ENCODE results near the gene JARID2.

JARID2 gene

DNA sequence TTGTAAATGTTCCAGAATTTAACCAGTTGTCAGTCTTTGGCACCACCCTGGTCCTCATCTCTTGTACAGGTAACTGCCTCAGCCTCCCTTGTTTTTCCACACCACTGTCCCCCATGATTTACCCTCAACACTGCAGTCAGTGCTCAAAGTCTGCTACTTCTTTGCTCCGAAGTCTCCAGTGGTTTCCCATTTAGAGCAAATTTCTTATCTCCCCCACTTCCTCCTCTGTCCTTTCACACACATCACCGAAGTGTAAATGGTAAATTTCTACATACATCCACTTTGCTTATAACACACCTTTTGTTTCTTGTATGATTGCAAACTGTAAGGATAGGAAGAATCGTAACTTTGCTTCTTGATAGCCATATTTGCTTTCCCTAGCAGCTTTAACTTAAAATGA is 115.3 kb downstream of the JARID2 start:
- DNase-seq = no peak

DNA sequence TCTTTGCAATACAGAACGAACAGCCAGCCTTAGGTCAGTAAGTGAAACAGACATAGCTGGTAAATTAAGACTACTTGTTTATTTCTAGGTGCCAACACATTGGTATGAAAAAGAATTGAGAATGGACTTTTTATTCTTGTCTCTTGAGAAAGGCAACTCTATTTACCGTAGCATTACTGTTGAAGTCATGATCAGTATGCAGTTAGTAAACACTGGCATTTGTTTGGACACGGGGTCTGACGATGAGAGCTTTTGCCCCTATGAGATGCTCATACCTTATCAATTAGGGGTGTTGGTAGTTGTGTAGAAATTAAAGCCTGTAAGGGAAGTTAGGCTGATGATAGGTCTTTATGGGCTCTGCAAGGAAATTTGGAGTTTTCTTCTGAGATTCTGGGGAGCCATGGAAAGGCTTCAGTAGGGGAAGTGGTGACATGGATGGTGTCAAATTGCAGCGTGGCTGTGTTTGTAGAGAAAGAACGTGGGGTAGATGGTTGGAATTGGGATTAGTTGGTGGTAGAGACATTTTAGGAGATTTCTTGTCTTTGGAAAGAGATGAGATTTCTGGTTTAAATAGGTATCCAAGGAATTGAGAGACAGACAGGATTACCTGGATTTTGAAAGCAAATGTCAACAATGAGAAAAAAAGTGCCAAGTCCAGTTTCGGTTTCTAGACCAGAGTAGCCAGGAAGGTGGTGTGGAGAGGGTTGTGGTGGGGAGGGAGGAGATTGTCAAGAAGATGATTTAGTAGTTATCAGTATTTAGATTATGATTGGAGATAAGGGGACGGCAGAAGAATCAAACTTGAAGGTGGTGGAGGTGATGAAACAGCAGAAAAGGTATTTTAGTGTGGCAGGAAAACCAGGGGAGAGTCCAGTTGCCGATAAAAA is 116.6 kb downstream of the JARID2 start:
- DNase-seq = no peak

DNA sequence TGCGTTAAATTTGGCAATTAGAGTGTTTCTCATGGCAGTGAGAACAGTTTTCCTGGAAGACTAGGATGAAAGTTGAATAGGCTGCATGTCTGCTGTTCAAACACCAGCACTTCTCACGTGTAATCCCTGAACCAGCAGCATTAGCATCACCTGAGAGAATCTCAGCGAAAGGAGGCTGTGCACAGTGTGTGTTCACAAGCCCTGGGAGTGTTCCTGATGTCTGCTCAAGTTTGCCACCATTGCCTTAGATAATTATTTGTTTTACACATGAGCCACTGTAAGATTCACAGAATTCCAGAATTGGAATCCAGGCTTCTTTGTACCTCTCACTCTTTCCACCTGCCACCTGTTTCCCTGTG is 117.3 kb downstream of the JARID2 start:
- no peak for DNase-seq

DNA sequence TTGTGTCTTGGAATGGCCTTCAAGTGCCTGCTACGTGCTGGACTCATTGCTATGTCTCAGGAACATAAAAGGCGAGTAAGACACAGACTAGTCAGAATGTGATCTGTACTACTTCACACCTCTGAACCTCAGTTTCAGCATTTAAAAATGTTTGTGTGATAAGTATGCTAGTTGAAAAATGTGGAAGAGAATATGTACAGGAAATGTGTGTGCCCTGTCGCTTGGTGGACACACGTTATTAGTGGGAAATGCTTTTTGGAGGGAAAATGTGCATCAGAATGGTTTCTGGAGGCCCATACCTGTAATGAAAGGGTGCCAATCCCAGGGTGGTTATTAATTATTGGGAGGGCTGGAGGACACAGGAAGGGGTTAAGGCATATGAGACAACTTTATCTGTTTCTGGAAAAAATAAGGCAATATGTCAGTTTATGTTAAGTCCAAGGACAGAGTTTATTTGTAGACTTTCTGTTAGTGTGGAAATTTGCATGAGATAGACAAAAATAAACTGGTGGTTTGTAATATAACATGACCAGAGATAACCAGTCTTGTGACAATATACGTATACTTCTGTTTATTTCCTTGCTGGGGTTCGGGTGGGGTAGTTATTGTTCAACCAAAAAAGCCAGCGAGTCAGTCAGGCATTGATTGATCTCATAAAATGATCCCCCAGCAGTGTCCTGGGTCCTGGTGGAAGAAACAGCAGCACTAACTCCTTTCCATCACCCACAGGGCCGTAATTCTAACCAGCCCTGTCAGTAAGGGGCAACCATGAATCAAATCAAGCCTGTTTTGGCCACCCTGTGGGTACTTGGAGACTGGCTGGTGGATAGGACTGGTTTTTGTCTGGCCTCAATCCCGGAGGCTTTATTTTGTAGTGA is 117.9 kb downstream of the JARID2 start:
- DNase-seq = no peak

- DNase-seq = no peak
These were observed 118.7 kb downstream of the JARID2 start for GRCh38 chr6:15364401-15365037.

DNA sequence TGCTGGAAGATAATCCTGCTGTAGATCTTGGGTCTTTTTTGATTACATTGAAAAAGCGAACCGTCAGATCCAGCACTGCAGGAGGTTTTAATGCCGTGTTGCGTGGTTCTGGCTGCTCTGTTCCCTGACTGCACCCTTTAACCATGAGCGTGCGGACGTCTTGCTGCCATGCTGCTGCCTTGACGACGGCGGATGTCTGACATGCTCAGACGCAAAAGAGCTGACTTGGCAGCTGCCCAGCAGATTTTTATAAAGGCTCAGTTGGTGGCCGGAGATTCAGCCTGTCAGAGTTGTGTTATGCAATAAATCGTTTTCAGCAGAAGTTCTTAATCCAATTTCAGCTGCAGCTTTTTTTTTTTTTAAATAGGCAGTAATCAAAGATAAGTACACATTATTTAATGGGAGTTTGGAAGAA is 119.4 kb downstream of the JARID2 start:
- peak; percentile 47 for DNase-seq

DNA sequence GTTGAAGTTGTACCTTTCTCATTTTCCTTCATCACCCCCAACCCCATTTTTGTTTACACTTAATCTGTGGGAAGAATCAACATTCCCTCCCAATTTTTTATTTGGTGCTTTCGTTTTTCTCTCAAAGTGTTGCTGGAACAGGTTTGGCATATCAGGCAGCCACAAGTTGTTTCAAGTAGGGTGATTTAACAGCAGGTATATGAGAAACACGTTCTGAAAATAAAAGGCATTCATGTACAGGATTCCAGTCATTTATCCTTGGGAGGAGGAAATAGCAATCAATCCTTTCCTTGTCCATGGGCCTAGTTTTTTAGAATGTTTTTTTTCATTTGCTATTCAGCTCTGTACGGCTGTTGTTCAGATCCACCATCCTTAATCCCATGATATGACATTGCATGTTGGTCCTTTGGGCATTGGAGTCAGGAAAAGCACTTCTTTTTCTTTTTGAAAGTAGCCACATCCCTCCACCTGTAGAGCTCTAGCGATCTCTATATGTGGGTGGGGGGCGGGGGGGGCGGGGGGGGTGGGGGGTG is 120.2 kb downstream of the JARID2 start:
- DNase-seq = no peak

DNA sequence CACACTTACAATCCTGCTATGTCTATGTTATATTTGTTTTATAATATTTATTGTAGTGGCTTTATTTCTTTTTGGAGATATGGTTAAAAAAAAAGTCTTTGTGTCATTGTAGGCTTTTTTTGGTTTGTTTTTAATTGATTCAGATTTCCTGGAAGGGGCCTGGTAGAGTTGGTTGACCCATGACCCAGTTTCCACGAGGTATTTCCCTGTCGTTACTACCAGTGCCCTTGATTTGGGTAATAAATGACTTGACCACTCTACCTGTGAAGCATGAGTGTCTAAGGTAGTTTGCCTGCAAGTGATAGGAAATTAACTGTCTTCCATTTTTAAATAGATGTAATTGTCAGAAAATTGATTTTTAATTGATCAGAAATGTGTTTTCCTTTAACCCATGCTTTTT is 121.0 kb downstream of the JARID2 start:
- DNase-seq = no peak

DNA sequence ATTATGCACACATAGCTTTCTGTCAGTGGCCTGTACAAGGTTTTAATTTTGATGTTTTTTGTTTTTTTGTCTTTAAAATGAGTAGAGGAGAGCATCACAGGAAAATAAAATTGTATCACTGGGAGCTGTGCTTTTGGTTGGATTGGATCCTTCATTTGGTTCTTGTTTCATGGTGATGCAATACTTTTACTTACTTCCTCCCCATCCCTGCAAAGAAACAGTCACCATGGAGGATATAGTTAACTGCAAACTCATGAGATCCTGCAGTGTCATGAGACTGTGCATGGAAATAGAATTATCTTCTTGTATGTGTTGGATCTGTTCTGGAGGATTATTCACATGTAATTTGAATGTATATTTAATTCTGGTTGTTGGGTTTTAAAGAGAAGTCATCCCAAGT is 122.3 kb downstream of the JARID2 start:
- DNase-seq = no peak

GRCh38 chr6:15368873-15369272 is 123.0 kb downstream of the JARID2 start:
- DNase-seq = no peak

- DNase-seq = no peak
These were observed 124.0 kb downstream of the JARID2 start for GRCh38 chr6:15369838-15370237.

- DNase-seq = no peak
These were observed 125.1 kb downstream of the JARID2 start for GRCh38 chr6:15370733-15371671.

DNA sequence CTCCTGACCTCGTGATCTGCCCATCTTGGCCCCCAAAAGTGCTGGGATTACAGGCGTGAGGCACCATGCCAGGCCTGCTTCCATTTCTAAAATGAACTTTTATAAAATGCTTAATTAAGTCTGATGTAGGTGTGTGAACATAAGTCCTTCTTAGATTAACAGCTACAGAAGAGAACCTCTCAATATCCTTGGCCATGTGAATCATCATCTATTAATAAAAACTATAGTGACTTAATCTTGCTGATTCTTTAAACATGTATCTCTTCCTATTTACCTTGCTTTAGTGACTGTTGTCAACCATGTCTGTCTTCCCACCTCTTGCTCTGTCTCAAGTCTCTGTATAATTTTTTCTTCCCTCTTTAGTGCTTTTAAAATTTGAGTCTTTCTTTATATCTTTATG is 127.1 kb downstream of the JARID2 start:
- DNase-seq = no peak

DNA sequence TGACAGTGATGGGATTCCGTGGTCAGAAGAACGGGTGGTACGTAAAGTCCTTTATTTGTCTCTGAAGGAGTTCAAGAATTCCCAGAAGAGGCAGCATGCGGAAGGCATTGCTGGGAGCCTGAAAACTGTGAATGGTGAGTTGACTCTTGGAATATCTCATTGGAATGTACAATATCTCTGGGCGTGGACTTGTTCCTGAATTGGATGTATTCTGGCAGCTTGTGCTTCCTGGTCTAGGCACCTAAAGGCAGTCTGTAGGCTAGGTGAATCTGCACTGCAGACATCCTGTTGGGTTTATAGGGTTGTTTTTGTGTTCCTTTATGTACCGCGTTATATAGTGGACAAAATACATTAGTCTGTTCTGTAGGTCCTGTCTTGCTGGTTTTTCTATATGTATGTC is 128.2 kb downstream of the JARID2 start:
- DNase-seq = no peak

DNA sequence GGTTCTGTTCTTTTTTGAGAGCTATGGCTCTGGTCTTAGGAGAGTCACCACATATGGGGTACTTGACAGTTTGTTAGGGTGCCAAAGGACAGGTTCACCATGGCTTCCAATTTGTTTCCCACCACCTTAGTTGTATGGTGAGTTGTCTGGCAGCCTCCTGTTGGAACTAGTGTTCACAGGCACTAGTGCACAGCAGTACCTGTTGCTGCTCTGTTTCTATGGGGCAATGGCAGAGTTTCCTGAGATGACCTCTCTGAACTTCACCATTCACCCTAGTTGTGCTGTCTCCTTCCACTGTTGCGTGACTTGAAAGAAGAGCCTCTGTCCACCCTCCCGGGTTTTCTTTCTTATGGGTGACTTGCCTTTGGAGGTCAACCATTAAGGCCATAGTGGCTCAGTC is 129.1 kb downstream of the JARID2 start:
- DNase-seq = no peak

DNA sequence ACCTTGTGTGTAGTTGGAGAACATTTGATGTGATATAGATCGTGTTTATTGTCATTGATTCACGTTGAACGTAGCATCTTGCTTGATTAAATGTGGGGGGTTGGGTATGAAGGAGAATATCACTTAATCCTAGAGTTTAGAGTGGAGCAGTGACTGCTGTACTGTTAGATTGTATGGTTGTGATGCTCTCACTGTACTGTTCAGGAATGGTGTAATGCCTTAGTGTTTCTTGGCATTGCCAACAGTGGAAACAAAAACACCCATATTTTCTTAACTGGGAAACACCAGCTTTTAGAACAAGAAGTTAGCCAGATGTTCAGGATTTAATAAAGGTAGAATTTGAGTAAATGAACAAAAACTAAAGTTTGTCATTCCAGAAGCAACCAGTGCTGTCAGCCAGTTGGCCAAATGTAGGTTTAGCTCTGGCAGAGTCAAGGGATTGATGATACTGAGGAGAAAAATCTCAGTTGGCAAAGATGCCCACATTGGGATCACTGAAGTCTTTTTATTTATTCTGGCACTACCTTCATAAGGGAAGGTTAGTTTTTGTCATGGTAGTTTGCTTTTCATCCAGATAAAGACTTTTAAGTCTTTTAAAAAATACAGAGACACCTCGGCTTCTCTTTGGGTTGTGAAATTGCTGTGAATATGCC is 129.9 kb downstream of the JARID2 start:
- no peak for DNase-seq

- no peak for DNase-seq
These were observed 131.1 kb downstream of the JARID2 start for GRCh38 chr6:15376900-15377487.

DNA sequence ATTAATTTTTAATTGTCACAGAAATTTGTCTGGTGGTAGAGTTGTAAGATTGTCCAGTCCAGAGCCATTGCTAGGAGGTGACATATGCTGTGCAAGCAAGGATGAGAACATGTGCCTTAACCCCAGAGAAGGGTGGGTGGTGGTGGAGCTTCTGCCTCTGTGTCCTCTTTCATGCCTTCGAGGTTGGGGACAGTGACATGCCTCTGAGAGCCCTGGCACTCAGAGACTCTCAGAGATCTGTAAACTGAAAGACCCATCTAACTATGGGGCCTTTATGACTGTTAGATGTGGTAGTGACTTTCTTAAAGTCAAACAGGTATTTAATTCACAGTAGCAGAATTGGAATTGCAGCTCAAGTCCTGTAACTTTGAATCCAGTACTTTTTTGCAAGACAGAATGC is 132.4 kb downstream of the JARID2 start:
- DNase-seq = no peak

DNA sequence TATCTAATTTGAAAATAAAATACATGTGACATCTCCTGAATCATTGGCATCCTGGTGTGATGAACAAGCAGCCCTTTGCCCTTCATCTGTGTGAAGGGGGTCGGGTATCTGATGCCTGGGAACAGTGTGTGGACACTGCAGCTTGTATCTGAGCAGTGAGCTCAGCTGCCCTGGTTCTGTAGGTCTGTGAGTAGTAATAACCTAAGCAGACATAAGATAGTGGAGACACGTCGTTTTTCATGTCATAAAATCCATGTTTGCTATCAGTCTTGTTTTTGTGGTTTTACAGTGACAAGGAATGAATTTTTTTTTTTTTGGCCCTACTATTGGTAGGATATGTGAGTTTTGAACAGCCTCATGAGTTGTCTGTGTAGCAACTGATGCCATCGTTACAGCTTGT is 133.0 kb downstream of the JARID2 start:
- no peak for DNase-seq

DNA sequence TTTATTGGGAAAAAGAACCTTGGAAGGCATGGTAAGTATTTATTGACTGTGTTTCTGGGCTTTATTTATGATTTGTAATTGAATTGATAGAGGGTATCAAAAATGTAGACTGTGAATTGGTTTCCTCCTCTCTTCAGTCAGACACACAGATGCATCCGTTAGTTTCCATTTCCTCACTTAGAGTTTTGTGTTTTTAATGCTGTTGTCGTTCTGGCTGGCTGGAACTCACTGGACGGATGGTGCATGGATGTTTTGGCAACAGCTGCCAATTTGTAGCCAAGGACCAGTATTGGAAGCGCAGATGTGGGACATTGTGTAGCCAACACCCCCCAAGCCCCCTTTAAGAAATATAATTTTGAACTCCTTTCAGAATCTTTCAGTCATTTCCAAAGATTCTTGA is 134.5 kb downstream of the JARID2 start:
- DNase-seq = no peak

DNA sequence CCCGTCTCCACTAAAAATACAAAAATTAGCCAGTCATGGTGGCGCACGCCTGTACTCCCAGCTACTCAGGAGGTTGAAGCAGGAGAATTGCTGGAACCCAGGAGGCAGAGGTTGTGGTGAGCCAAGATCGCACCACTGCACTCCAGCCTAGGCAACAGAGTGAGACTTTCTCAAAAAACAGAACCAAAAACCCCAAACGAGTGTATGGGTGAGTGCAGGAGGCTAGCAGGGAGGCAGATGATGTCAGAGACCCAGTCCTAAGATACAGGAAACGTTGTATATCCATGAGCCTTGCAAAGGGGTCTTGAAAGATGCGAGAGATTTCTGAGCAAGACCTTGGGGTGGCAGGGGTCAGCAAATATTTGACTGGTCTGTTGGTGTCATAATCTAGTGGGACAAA is 136.2 kb downstream of the JARID2 start:
- DNase-seq = no peak
